OCI-LY7 (cell line): ENCODE data around the gene KCNIP3. TPM values are rescaled to one million over a fixed set of nuclear protein-coding genes. Genes with fewer than 3 reads are reported as not detected.

Experiments used
- BruUV-seq: library from RNA; stranded (reverse); fragments of 400-500 nt; replicated peaks from 2 replicates; lab custom pipeline; 2021; lab: Mats Ljungman, UMichigan
- CTCF ChIA-PET: fragments of 300-600 bp; sonication (Branson Sonifier 250); formaldehyde crosslinking; loops from one replicate; lab custom pipeline; 2022; ENCODE audit warnings: antibody characterized with exemption; ENCODE audit not compliant: unreplicated experiment; lab: Charles Lee
- POLR2A ChIA-PET: fragments of 300-600 bp; sonication (Branson Sonifier 250); formaldehyde crosslinking; loops from one replicate; lab custom pipeline; 2022; ENCODE audit warnings: antibody characterized with exemption; lab: Charles Lee
- DNase-seq: peaks from one replicate; pipeline ENCODE4 v3.0.0-alpha.2; 2015; ENCODE audit warnings: low spot score
- H2AFZ ChIP-seq: fragments of 200-600 bp; sonication (generic), shearing (Covaris generic); 2 replicates; pipeline ENCODE4 v1.6.1; 2014; ENCODE audit warnings: mild to moderate bottlenecking, antibody characterized with exemption, low read length, moderate library complexity
- H3K27ac ChIP-seq: fragments of 200-600 bp; sonication (generic); 2 replicates; pipeline ENCODE4 v1.5.1; 2014; ENCODE audit warnings: mixed run types, low read depth, mild to moderate bottlenecking, moderate library complexity, low read length, inconsistent platforms; ENCODE audit not compliant: poor library complexity, severe bottlenecking
- H3K36me3 ChIP-seq: fragments of 200-600 bp; sonication (generic); 2 replicates; pipeline ENCODE4 v1.6.1; 2014; ENCODE audit warnings: mild to moderate bottlenecking, antibody characterized with exemption, low read length, moderate library complexity, mixed read lengths; ENCODE audit not compliant: insufficient read depth
- H3K4me1 ChIP-seq: fragments of 200-600 bp; sonication (generic); 2 replicates; pipeline ENCODE4 v1.5.1; 2014; ENCODE audit warnings: mild to moderate bottlenecking, low read length; ENCODE audit not compliant: insufficient read depth, poor library complexity, severe bottlenecking
- H3K4me2 ChIP-seq: fragments of 200-600 bp; sonication (generic); 2 replicates; pipeline ENCODE4 v1.6.1; 2014; ENCODE audit warnings: mild to moderate bottlenecking, low read length
- H3K4me3 ChIP-seq: fragments of 200-600 bp; sonication (generic); 2 replicates; pipeline ENCODE4 v1.5.1; 2014; ENCODE audit warnings: mild to moderate bottlenecking, low read depth, low read length; ENCODE audit not compliant: poor library complexity, severe bottlenecking
- H3K79me2 ChIP-seq: fragments of 200-600 bp; sonication (generic); 2 replicates; pipeline ENCODE4 v1.6.1; 2016; ENCODE audit warnings: low read depth, mild to moderate bottlenecking, low read length, moderate library complexity, mixed read lengths; ENCODE audit not compliant: insufficient read depth
- H3K9me2 ChIP-seq: fragments of 200-600 bp; sonication (generic); 2 replicates; pipeline ENCODE4 v1.6.1; 2016; ENCODE audit warnings: mild to moderate bottlenecking, low read length, mixed read lengths; ENCODE audit not compliant: insufficient read depth
- H3K9me3 ChIP-seq: fragments of 200-600 bp; sonication (generic); 2 replicates; pipeline ENCODE4 v1.6.1; 2014; ENCODE audit warnings: mild to moderate bottlenecking, mixed run types, low read length, mixed read lengths
- H4K20me1 ChIP-seq: fragments of 200-600 bp; sonication (generic); 2 replicates; pipeline ENCODE4 v1.6.1; 2014; ENCODE audit warnings: mild to moderate bottlenecking, antibody characterized with exemption, low read length, moderate library complexity, mixed read lengths; ENCODE audit not compliant: insufficient read depth
- EZH2phosphoT487 ChIP-seq: fragments of 200-600 bp; sonication (generic); IDR thresholded peaks from 2 replicates; pipeline ENCODE4 v1.6.1; 2018; ENCODE audit warnings: low read depth, borderline replicate concordance, mild to moderate bottlenecking, mixed run types, antibody characterized with exemption, low read length, moderate library complexity, mixed read lengths
- intact Hi-C: fragments of 100-400 bp; cut with micrococcal nuclease; formaldehyde crosslinking; loops from one replicate; pipeline ENCODE4 v1.10.0; 2022; ENCODE audit not compliant: unreplicated experiment
- total RNA-seq, 2 experiments: library from RNA; depleted of rRNA in 1 of 2; stranded (reverse); fragments of >200 nt in 1 of 2; shearing (Covaris generic) in 1 of 2; gene quantifications; 2 replicates each; pipeline ENCODE4 v1.2.3, GENCODE V29; 2014 to 2022
- TF ChIP-seq, protein P1 (sequence below): fragments of 200-600 bp; sonication (generic); conservative IDR thresholded peaks from 2 replicates; pipeline ENCODE4 v1.5.1; 2014; ENCODE audit warnings: mild to moderate bottlenecking, antibody characterized with exemption, low read length, moderate library complexity, mixed read lengths

Gene KCNIP3
- total RNA-seq, 2 experiments from 2014 or later = not detected

GRCh38 chr2:95382192-95382591, 85.0 kb downstream of the KCNIP3 start:
- H2AFZ ChIP-seq = no peak overlapping the region
- intact Hi-C loops = no loop called here
- no peaks in the 10 kb centered on the region for H3K9me3 ChIP-seq
- H3K4me3 ChIP-seq = no peak overlapping the region
- BruUV-seq = no TSS peak
- no peak for DNase-seq
- no peak overlapping the region for H3K4me2 ChIP-seq
- no peaks in the 10 kb centered on the region for H3K36me3 ChIP-seq
- ChIA-PET POLR2A (no interaction called here), CTCF (no interaction called here)
- no peaks in the 10 kb centered on the region for H3K79me2 ChIP-seq
- no peaks in the 10 kb centered on the region for H3K4me1 ChIP-seq
- H3K9me2 ChIP-seq = no peaks in the 10 kb centered on the region
- H4K20me1 ChIP-seq = no peaks in the 10 kb centered on the region
- H3K27ac ChIP-seq = no peak overlapping the region
- no peak for TF ChIP-seq EZH2phosphoT487
- TF ChIP-seq, protein P1, sequence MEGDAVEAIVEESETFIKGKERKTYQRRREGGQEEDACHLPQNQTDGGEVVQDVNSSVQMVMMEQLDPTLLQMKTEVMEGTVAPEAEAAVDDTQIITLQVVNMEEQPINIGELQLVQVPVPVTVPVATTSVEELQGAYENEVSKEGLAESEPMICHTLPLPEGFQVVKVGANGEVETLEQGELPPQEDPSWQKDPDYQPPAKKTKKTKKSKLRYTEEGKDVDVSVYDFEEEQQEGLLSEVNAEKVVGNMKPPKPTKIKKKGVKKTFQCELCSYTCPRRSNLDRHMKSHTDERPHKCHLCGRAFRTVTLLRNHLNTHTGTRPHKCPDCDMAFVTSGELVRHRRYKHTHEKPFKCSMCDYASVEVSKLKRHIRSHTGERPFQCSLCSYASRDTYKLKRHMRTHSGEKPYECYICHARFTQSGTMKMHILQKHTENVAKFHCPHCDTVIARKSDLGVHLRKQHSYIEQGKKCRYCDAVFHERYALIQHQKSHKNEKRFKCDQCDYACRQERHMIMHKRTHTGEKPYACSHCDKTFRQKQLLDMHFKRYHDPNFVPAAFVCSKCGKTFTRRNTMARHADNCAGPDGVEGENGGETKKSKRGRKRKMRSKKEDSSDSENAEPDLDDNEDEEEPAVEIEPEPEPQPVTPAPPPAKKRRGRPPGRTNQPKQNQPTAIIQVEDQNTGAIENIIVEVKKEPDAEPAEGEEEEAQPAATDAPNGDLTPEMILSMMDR = no peak

DNA sequence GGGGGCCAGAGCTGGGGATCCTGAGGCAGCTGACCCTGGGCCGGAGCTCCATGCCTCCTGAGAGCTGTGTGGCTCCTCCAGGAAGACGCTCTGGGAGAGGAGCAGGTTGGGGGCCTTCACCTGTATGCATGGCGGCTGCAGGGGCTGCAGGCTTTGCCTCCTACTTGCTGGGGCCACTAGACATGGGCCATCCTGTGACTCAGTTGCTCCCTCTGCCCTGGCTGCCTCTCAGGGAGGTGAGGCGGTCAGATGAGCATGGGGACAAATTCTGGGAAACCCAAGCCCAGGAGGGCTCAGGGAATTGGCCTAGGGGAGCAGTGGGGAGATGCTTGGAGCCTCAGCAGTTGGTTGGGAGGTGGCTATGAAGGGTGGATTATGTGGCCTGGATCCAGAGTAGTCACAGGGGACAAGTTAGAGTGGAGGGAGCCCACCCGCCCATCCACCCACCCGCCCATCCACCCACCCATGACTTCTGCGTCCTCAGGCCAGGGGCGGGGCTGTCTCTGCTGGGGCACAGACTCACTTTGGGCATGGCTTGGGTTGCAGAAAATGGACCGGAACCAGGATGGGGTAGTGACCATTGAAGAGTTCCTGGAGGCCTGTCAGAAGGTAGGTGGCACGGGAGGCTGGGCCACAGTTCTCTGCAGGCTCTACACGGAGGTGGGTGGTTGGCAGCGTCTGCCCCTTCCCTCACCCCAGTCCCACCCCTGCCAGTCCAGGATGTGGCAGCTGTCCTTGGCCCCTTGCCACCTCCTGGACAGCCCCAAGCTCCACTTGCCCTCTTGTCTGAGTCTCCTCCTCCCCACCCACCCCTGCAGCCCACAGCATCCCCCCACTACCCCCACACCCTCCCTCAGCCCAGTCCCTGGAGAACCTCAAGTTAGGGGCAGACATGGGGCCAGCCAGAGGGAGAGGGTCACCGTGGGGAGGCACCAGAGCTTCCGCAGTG, 85.8 kb downstream of the KCNIP3 start:
- BruUV-seq = no TSS peak
- Histone ChIP-seq H3K36me3 (no peaks in the 10 kb centered on the region), H3K27ac (no peak overlapping the region), H3K79me2 (no peaks in the 10 kb centered on the region), H3K4me2 (no peak overlapping the region), H2AFZ (no peak overlapping the region), H4K20me1 (no peaks in the 10 kb centered on the region), H3K4me1 (no peaks in the 10 kb centered on the region), H3K9me3 (no peaks in the 10 kb centered on the region), H3K9me2 (no peaks in the 10 kb centered on the region), H3K4me3 (no peak overlapping the region)
- POLR2A ChIA-PET = interaction anchor here (0.5 kb wide), 1 partner anchor 20 kb away, joined by 4 read pairs; no protein-coding TSS in a partner anchor
- intact Hi-C loops = no loop called here
- no peak for TF ChIP-seq EZH2phosphoT487
- TF ChIP-seq, protein P1 = no peak
- CTCF ChIA-PET = no interaction called here
- DNase-seq = no peak

DNA sequence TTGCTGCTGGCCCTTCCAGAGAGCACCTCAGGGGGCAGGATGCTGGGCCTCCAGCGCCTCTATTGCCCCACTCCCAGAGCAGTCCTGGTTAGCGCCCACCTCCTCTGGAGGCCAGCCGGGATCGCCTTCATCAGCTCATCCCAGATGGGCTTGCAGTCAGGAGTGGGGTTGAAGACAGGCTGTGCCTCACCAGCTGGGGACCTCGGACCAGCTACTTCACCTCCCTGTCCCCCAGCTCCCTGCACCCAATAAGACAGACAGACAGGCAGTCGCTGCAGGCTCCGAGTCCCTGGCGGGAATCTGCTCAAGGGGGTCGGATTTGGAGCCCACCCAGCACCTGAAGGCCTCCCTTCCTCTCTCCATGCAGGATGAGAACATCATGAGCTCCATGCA, 86.5 kb downstream of the KCNIP3 start:
- H3K4me1 ChIP-seq = no peaks in the 10 kb centered on the region
- DNase-seq = no peak
- H3K9me3 ChIP-seq = no peaks in the 10 kb centered on the region
- H3K27ac ChIP-seq = no peak overlapping the region
- no peak overlapping the region for H2AFZ ChIP-seq
- H3K36me3 ChIP-seq = no peaks in the 10 kb centered on the region
- TF ChIP-seq EZH2phosphoT487 = no peak
- TF ChIP-seq, protein P1 = no peak
- intact Hi-C loops = no loop called here
- CTCF ChIA-PET = no interaction called here
- no peaks in the 10 kb centered on the region for H4K20me1 ChIP-seq
- H3K4me3 ChIP-seq = no peak overlapping the region
- no peaks in the 10 kb centered on the region for H3K79me2 ChIP-seq
- H3K4me2 ChIP-seq = no peak overlapping the region
- BruUV-seq = no TSS peak
- no peaks in the 10 kb centered on the region for H3K9me2 ChIP-seq
- POLR2A ChIA-PET = interaction anchor here (0.5 kb wide), 1 partner anchor 20 kb away, joined by 4 read pairs; no protein-coding TSS in a partner anchor
